HG02763 (cell line): ENCODE results near the gene HMCN2.
"Not testable (repeated sequence)": the region's sequence is repeated elsewhere in the genome, so short reads cannot be mapped to it uniquely, and the experiment has no call there.

Experiments used
- ATAC-seq: cut with Tn5 transposase; IDR thresholded peaks from one replicate; pipeline ENCODE4 v1.9.1; 2021; ENCODE audit warnings: mild to moderate bottlenecking, moderate library complexity; ENCODE audit not compliant: unreplicated experiment

The HMCN2 gene

GRCh38 chr9:130327070-130327780 lies 61.7 kb downstream of the HMCN2 start:
- ATAC-seq: no peak

- no peak for ATAC-seq
Observed at GRCh38 chr9:130327781-130328348, 62.3 kb downstream of the HMCN2 start.

- no peak for ATAC-seq
Observed at GRCh38 chr9:130328349-130328801, 62.8 kb downstream of the HMCN2 start.

GRCh38 chr9:130329061-130329460 lies 63.5 kb downstream of the HMCN2 start:
- ATAC-seq: no peak

- no peak for ATAC-seq
Observed at GRCh38 chr9:130330202-130330862, 64.8 kb downstream of the HMCN2 start.

GRCh38 chr9:130331061-130331460 lies 65.5 kb downstream of the HMCN2 start:
- no peak for ATAC-seq

GRCh38 chr9:130331573-130331972 lies 66.0 kb downstream of the HMCN2 start:
- ATAC-seq: no peak

- no peak for ATAC-seq
Observed at GRCh38 chr9:130332384-130332926, 66.9 kb downstream of the HMCN2 start.

GRCh38 chr9:130333041-130333711 lies 67.6 kb downstream of the HMCN2 start:
- no peak for ATAC-seq

GRCh38 chr9:130333712-130334062 lies 68.1 kb downstream of the HMCN2 start:
- ATAC-seq: no peak

GRCh38 chr9:130334915-130335314 lies 69.4 kb downstream of the HMCN2 start:
- ATAC-seq: no peak

GRCh38 chr9:130336027-130336610 lies 70.6 kb downstream of the HMCN2 start:
- no peak for ATAC-seq

- ATAC-seq: no peak
Observed at GRCh38 chr9:130336885-130337284, 71.3 kb downstream of the HMCN2 start.

- no peak for ATAC-seq
Observed at GRCh38 chr9:130337318-130337717, 71.8 kb downstream of the HMCN2 start.

GRCh38 chr9:130337784-130338380 lies 72.3 kb downstream of the HMCN2 start:
- ATAC-seq: no peak

GRCh38 chr9:130338891-130339290 lies 73.3 kb downstream of the HMCN2 start:
- not testable (repeated sequence) for ATAC-seq

- no peak for ATAC-seq
Observed at GRCh38 chr9:130339306-130339705, 73.7 kb downstream of the HMCN2 start.

- ATAC-seq: no peak
Observed at GRCh38 chr9:130340011-130340410, 74.5 kb downstream of the HMCN2 start.

- not testable (repeated sequence) for ATAC-seq
Observed at GRCh38 chr9:130340557-130340956, 75.0 kb downstream of the HMCN2 start.

GRCh38 chr9:130341128-130341527 lies 75.6 kb downstream of the HMCN2 start:
- no peak for ATAC-seq
